H9 (cell line): Measurements from ENCODE around the gene MAZ. TPM values are rescaled to one million over a fixed set of nuclear protein-coding genes. Genes with fewer than 3 reads are reported as not detected.

Experiments
- DNase-seq: peaks from one replicate; pipeline ENCODE4 v3.0.0-alpha.2; 2017
- H2AFZ ChIP-seq: one replicate; pipeline ENCODE4 v1.6.1; 2013; ENCODE audit warnings: mild to moderate bottlenecking, low read length, control low read depth, moderate library complexity
- H2AK5ac ChIP-seq: 2 replicates; pipeline ENCODE4 v1.6.1; 2013; ENCODE audit warnings: low read length, control low read depth, mixed read lengths; ENCODE audit not compliant: insufficient read length
- H2BK120ac ChIP-seq: one replicate; pipeline ENCODE4 v1.6.1; 2013; ENCODE audit warnings: low read depth, mild to moderate bottlenecking, low read length, control low read depth, inconsistent platforms; ENCODE audit not compliant: poor library complexity, severe bottlenecking
- H2BK12ac ChIP-seq: 2 replicates; pipeline ENCODE4 v1.6.1; 2013; ENCODE audit warnings: low read length, control low read depth, mixed read lengths, low read depth; ENCODE audit not compliant: insufficient read length
- H2BK15ac ChIP-seq: 2 replicates; pipeline ENCODE4 v1.6.1; 2013; ENCODE audit warnings: low read depth, low read length, control low read depth
- H2BK20ac ChIP-seq: one replicate; pipeline ENCODE4 v1.6.1; 2013; ENCODE audit warnings: low read depth, mild to moderate bottlenecking, low read length, control low read depth, inconsistent platforms; ENCODE audit not compliant: poor library complexity, severe bottlenecking
- H2BK5ac ChIP-seq: 2 replicates; pipeline ENCODE4 v1.6.1; 2013; ENCODE audit warnings: low read length, control low read depth, mixed read lengths; ENCODE audit not compliant: insufficient read length
- H3K14ac ChIP-seq: 2 replicates; pipeline ENCODE4 v1.6.1; 2013; ENCODE audit warnings: low read length, control low read depth; ENCODE audit not compliant: insufficient read depth
- H3K18ac ChIP-seq: 2 replicates; pipeline ENCODE4 v1.6.1; 2013; ENCODE audit warnings: low read depth, mild to moderate bottlenecking, mixed read lengths, low read length, control low read depth; ENCODE audit not compliant: insufficient read length
- H3K23ac ChIP-seq: 2 replicates; pipeline ENCODE4 v1.6.1; 2013; ENCODE audit warnings: low read length, control low read depth, mixed read lengths, low read depth; ENCODE audit not compliant: insufficient read length
- H3K23me2 ChIP-seq: 2 replicates; pipeline ENCODE4 v1.6.1; 2013; ENCODE audit warnings: low read depth, mild to moderate bottlenecking, mixed read lengths, low read length, control low read depth; ENCODE audit not compliant: insufficient read length, poor library complexity, severe bottlenecking
- H3K27ac ChIP-seq: 2 replicates; pipeline ENCODE4 v1.5.1; 2013; ENCODE audit warnings: low read length, control low read depth, mixed read lengths, low read depth; ENCODE audit not compliant: insufficient read length
- H3K27me3 ChIP-seq: 2 replicates; pipeline ENCODE4 v1.6.1; 2013; ENCODE audit warnings: low read length, control low read depth, inconsistent platforms; ENCODE audit not compliant: insufficient read depth
- H3K4ac ChIP-seq: 2 replicates; pipeline ENCODE4 v1.6.1; 2013; ENCODE audit warnings: low read depth, mild to moderate bottlenecking, control low read depth, inconsistent platforms, low read length, moderate library complexity
- H3K4me1 ChIP-seq: 2 replicates; pipeline ENCODE4 v1.6.1; 2013; ENCODE audit warnings: low read length, control low read depth, inconsistent platforms; ENCODE audit not compliant: insufficient read depth
- H3K4me2 ChIP-seq: 2 replicates; pipeline ENCODE4 v1.6.1; 2013; ENCODE audit warnings: low read length, control low read depth, mixed read lengths; ENCODE audit not compliant: insufficient read length, insufficient read depth
- H3K56ac ChIP-seq: 2 replicates; pipeline ENCODE4 v1.6.1; 2013; ENCODE audit warnings: low read depth, mild to moderate bottlenecking, mixed read lengths, low read length, control low read depth; ENCODE audit not compliant: insufficient read length
- H3K79me1 ChIP-seq: 2 replicates; pipeline ENCODE4 v1.6.1; 2013; ENCODE audit warnings: low read depth, mild to moderate bottlenecking, moderate library complexity, low read length, control low read depth, inconsistent platforms; ENCODE audit not compliant: insufficient read depth, poor library complexity, severe bottlenecking
- H3K79me2 ChIP-seq: 2 replicates; pipeline ENCODE4 v1.6.1; 2013; ENCODE audit warnings: low read length, control low read depth, inconsistent platforms; ENCODE audit not compliant: insufficient read depth
- H3K9ac ChIP-seq: 2 replicates; pipeline ENCODE4 v1.6.1; 2013; ENCODE audit warnings: low read length, control low read depth, mixed read lengths; ENCODE audit not compliant: insufficient read length; ENCODE audit errors: extremely low read depth
- H3K9me3 ChIP-seq: one replicate; pipeline ENCODE4 v1.6.1; 2013; ENCODE audit warnings: low read depth, low read length, inconsistent platforms; ENCODE audit not compliant: control insufficient read depth
- H3T11ph ChIP-seq: one replicate; pipeline ENCODE4 v1.6.1; 2013; ENCODE audit warnings: mild to moderate bottlenecking, low read length, control low read depth, inconsistent platforms
- H4K20me1 ChIP-seq: one replicate; pipeline ENCODE4 v1.6.1; 2013; ENCODE audit not compliant: control insufficient read depth, insufficient read length, insufficient read depth
- H4K5ac ChIP-seq: 2 replicates; pipeline ENCODE4 v1.6.1; 2013; ENCODE audit warnings: low read depth, mild to moderate bottlenecking, mixed read lengths, low read length, control low read depth; ENCODE audit not compliant: insufficient read length
- H4K8ac ChIP-seq: replicated peaks from 2 replicates; pipeline ENCODE4 v1.6.1; 2013; ENCODE audit warnings: low read length, control low read depth, mixed read lengths, low read depth; ENCODE audit not compliant: insufficient read length
- H4K91ac ChIP-seq: 2 replicates; pipeline ENCODE4 v1.6.1; 2013; ENCODE audit warnings: low read depth, mild to moderate bottlenecking, moderate library complexity, mixed read lengths, low read length, control low read depth; ENCODE audit not compliant: insufficient read length
- H3K27ac Mint-ChIP-seq, 3 experiments: 2 replicates in 2 of 3; 3 replicates in 1 of 3; pipeline ENCODE4 v1.8.0; 2020 to 2021; ENCODE audit warnings: mixed read lengths in 3 of 3, mild to moderate bottlenecking in 1 of 3, moderate library complexity in 1 of 3
- H3K27me3 Mint-ChIP-seq: 2 replicates; pipeline ENCODE4 v1.8.0; 2021; ENCODE audit warnings: low read depth, mild to moderate bottlenecking, moderate library complexity, mixed read lengths
- H3K36me3 Mint-ChIP-seq, 3 experiments: 2 replicates in 2 of 3; 3 replicates in 1 of 3; pipeline ENCODE4 v1.8.0; 2020 to 2021; ENCODE audit warnings: low read depth in 3 of 3, mixed read lengths in 3 of 3; ENCODE audit not compliant: insufficient read depth in 1 of 3
- H3K4me1 Mint-ChIP-seq, 2 experiments: 2 replicates each; pipeline ENCODE4 v1.8.0; 2020; ENCODE audit warnings: mixed read lengths in 2 of 2
- H3K4me3 Mint-ChIP-seq, 2 experiments: 2 replicates in 1 of 2; 3 replicates in 1 of 2; pipeline ENCODE4 v1.8.0; 2020 to 2021; ENCODE audit warnings: mild to moderate bottlenecking in 2 of 2, mixed read lengths in 2 of 2, moderate library complexity in 1 of 2
- H3K9me3 Mint-ChIP-seq, 2 experiments: 2 replicates in 1 of 2; 3 replicates in 1 of 2; pipeline ENCODE4 v1.8.0; 2020; ENCODE audit warnings: mild to moderate bottlenecking in 2 of 2, mixed read lengths in 2 of 2, moderate library complexity in 1 of 2
- WGBS: extraction: QIAGEN DNeasy Blood & Tissue Kit; methylation state at CpG from one replicate; pipeline ENCODE4 v1.1.7; 2013; ENCODE audit warnings: missing lambda C conversion rate, low lambda C conversion rate, mixed read lengths; ENCODE audit not compliant: insufficient read length; ENCODE audit errors: extremely low coverage; 5-methylcytosine and 5-hydroxymethylcytosine counted together
- total RNA-seq: library from RNA; stranded (reverse); gene quantifications from 2 replicates; pipeline ENCODE4 v1.2.1, GENCODE V29; 2021
- TF ChIP-seq, protein P1 (sequence below): fragments of 200-600 bp; sonication (generic); conservative IDR thresholded peaks from 3 replicates; pipeline ENCODE4 v1.8.0; 2021; ENCODE audit warnings: antibody characterized with exemption, mild to moderate bottlenecking

Gene MAZ
- total RNA-seq, 1 experiment from 2014 or later: 412 TPM

DNA sequence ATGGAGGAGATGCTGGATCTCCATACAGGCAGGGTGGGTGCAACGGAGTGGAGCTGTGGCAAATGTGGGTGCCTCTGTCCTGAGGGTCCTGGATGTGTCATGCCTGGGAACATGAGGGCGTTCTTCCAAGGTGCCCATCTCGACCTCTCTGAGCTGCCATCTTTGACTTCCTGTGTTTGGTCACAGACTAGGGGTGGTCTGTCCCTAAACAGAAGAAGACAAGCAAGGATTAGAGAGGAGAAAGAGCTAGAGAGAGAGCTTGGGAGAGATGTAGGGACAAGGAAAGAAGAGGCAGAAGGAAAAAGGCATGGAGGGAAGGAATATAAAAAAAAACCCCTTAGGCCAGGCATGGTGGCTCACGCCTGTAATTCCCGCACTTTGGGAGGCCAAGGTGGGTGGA is 31.6 kb upstream of the MAZ start:
- Histone ChIP-seq H3K56ac (no peak overlapping the region), H3K9me3 (no peaks in the 10 kb centered on the region), H2BK12ac (no peak overlapping the region), H3K27me3 (no peaks in the 10 kb centered on the region; the same call in 1 of the 2 replicates), H3K27ac (no peak overlapping the region), H3T11ph (no peak overlapping the region), H3K79me1 (no peaks in the 10 kb centered on the region), H2BK15ac (no peak overlapping the region), H2BK120ac (no peak overlapping the region), H3K4ac (no peak overlapping the region), H3K23me2 (no peaks in the 10 kb centered on the region), H3K79me2 (no peaks in the 10 kb centered on the region), H4K5ac (no peak overlapping the region), H2BK20ac (no peak overlapping the region), H4K91ac (no peak overlapping the region), H4K20me1 (no peaks in the 10 kb centered on the region), H3K4me2 (no peak overlapping the region), H2BK5ac (no peak overlapping the region), H3K14ac (no peak overlapping the region), H3K18ac (no peak overlapping the region), H3K4me1 (no peaks in the 10 kb centered on the region), H3K9ac (no peak overlapping the region), H4K8ac (no peak overlapping the region), H3K23ac (no peak overlapping the region), H2AK5ac (no peak overlapping the region), H2AFZ (no peak overlapping the region)
- H3K36me3 Mint-ChIP-seq: no peaks in the 10 kb centered on the region
- H3K27me3 Mint-ChIP-seq: peaks cover 20% of the 10 kb centered on the region
- TF ChIP-seq, protein P1, sequence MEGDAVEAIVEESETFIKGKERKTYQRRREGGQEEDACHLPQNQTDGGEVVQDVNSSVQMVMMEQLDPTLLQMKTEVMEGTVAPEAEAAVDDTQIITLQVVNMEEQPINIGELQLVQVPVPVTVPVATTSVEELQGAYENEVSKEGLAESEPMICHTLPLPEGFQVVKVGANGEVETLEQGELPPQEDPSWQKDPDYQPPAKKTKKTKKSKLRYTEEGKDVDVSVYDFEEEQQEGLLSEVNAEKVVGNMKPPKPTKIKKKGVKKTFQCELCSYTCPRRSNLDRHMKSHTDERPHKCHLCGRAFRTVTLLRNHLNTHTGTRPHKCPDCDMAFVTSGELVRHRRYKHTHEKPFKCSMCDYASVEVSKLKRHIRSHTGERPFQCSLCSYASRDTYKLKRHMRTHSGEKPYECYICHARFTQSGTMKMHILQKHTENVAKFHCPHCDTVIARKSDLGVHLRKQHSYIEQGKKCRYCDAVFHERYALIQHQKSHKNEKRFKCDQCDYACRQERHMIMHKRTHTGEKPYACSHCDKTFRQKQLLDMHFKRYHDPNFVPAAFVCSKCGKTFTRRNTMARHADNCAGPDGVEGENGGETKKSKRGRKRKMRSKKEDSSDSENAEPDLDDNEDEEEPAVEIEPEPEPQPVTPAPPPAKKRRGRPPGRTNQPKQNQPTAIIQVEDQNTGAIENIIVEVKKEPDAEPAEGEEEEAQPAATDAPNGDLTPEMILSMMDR: no peak
- no peak overlapping the region for H3K4me3 Mint-ChIP-seq
- no peak overlapping the region for H3K27ac Mint-ChIP-seq
- no peak for DNase-seq
- WGBS: no CpG with 5 or more reads among the region's 5 CpGs
- peaks cover 13 to 16% of the 10 kb centered on the region in 2 experiments for H3K4me1 Mint-ChIP-seq
- H3K9me3 Mint-ChIP-seq: no peaks in the 10 kb centered on the region
